Measurements from ENCODE around the gene TNNC1. TPM values are rescaled to one million over a fixed set of nuclear protein-coding genes. Genes with fewer than 3 reads are reported as not detected.

Gene TNNC1
- total RNA-seq, 1 donor from 2014 or later, result not detected

DNA sequence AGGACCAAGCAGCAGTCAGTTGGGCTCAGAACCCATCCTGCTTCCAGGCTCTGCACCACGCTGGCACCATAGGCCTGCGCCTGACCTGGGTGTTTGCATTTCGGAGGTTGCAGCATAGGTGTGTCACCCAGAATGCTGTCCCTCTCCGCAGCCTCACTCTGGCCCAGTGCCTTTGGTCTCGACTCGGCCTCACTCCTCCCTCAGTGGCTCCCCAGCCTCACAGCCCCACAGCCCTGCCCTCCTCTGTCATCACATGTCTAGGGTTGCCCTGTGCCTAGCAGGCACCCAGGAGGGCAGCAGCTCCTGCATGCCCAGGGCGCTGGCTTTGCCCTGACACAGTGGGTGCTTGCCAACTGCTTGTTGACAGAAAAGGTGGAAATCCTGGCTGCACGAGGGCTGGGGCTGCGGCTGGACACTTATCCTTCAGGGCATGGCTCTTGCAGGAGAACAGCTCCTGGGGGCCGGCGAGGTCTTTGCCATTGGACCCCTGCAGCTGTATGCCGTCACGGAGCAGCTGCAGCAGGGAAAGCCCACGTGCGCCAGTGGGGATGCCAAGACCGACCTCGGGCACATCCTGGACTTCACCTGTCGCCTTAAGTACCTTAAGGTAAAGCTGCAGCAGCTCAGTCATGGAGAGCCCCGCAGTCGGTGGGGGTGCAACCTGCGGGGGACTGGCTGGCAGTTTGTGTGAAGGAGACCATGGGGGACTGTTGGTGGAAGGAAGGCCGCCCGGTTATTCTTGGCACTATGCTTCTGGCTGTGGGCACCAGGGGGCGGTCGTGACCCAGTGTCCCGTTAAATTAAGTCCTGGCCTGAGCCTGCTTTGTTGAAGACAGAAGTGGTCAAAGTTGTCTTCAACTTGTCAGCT lies 17.8 kb upstream of the TNNC1 start:
- H3K36me3 Mint-ChIP-seq (ENCODE audit: low read depth), result peaks cover 4% of the 10 kb centered on the region
- DNase-seq (ENCODE audit: low read depth, low spot score), result peak; percentile 52

DNA sequence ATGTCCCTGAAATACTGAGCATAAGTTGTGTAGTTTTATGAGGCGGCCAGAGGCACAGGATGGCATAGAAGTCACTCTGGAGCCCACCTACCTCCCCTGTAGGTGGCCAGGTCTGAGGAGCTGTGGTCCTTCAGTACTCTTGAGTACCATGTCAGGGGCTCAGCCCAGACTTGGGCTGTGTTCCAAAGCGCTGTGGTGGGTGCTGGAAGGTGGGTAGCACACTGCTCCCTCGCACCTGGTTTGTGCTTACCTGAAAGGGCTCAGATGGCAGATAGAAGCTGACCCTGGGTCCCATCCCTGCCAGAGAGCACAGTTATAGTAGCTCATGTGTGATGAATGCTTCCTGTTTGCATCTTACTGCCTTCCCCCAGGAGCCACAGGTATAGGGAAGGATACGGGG lies 17.1 kb upstream of the TNNC1 start:
- H3K27me3 Mint-ChIP-seq (ENCODE audit: low read depth), result no peaks in the 10 kb centered on the region
- no peak overlapping the region for H3K27ac Mint-ChIP-seq (ENCODE audit: unreplicated experiment)
- H3K4me1 Mint-ChIP-seq, result no peaks in the 10 kb centered on the region
- DNase-seq (ENCODE audit: low read depth, low spot score), result no peak
- peaks cover 5% of the 10 kb centered on the region for H3K36me3 Mint-ChIP-seq (ENCODE audit: low read depth)
- TF ChIP-seq, protein P1, sequence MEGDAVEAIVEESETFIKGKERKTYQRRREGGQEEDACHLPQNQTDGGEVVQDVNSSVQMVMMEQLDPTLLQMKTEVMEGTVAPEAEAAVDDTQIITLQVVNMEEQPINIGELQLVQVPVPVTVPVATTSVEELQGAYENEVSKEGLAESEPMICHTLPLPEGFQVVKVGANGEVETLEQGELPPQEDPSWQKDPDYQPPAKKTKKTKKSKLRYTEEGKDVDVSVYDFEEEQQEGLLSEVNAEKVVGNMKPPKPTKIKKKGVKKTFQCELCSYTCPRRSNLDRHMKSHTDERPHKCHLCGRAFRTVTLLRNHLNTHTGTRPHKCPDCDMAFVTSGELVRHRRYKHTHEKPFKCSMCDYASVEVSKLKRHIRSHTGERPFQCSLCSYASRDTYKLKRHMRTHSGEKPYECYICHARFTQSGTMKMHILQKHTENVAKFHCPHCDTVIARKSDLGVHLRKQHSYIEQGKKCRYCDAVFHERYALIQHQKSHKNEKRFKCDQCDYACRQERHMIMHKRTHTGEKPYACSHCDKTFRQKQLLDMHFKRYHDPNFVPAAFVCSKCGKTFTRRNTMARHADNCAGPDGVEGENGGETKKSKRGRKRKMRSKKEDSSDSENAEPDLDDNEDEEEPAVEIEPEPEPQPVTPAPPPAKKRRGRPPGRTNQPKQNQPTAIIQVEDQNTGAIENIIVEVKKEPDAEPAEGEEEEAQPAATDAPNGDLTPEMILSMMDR (conservative IDR thresholded peaks at IDR 0.05), result no peak
- no peak overlapping the region for H3K4me3 Mint-ChIP-seq
- H3K9me3 Mint-ChIP-seq, result no peaks in the 10 kb centered on the region

More for the DNA sequence above, 17.8 kb upstream of the TNNC1 start:
- no peaks in the 10 kb centered on the region for H3K4me1 Mint-ChIP-seq
- no peak overlapping the region for H3K4me3 Mint-ChIP-seq
- H3K9me3 Mint-ChIP-seq, result no peaks in the 10 kb centered on the region
- TF ChIP-seq, protein P1 (conservative IDR thresholded peaks at IDR 0.05), result peak; percentile 64
- H3K27ac Mint-ChIP-seq (ENCODE audit: unreplicated experiment), result no peak overlapping the region
- no peaks in the 10 kb centered on the region for H3K27me3 Mint-ChIP-seq (ENCODE audit: low read depth)

DNA sequence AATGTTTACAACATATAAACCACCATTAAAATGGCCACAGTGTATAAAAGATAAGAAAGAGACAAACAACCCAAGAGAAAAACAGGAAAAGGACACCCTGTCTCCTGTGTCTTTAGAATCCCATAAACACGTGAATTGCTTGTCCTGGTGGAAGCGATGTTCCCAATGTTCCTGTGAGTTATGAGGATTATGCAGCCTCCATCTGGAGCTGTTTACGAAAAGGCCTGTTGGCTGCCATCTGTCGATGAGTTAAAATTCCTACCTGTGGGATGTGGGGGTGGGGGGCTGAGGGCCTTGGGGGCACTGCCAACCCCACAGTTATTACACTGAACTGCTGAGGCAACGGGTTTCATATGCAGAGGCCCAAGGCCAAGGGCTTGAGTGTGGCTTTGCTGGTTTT lies 15.2 kb upstream of the TNNC1 start:
- TF ChIP-seq, protein P1 (conservative IDR thresholded peaks at IDR 0.05), result no peak
- H3K27ac Mint-ChIP-seq (ENCODE audit: unreplicated experiment), result peak overlapping the region; percentile 62
- no peaks in the 10 kb centered on the region for H3K27me3 Mint-ChIP-seq (ENCODE audit: low read depth)
- DNase-seq (ENCODE audit: low read depth, low spot score), result no peak
- no peaks in the 10 kb centered on the region for H3K9me3 Mint-ChIP-seq
- no peak overlapping the region for H3K4me3 Mint-ChIP-seq
- no peaks in the 10 kb centered on the region for H3K4me1 Mint-ChIP-seq
- peaks cover 5% of the 10 kb centered on the region for H3K36me3 Mint-ChIP-seq (ENCODE audit: low read depth)

DNA sequence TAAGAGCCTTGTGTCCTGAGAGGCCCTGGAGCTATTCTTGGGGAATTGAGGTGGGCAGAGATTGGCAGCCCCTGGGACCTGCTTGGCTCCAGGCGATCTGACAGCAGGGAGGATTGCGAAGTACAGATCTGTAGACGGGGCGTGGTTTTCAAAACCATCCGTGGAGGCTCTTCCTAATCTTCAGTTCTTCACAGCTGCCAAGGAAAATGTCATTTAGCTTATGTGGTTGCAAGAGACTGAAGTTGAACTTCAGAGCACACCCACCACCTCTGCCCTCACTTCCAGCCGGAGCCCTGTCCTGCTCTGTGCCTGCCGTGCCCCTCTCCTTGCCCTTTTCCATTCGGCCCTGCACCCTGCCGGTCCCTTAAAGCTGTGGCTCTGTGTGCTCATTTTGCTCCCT lies 14.5 kb upstream of the TNNC1 start:
- Mint-ChIP-seq H3K9me3 (no peaks in the 10 kb centered on the region), H3K27me3 (ENCODE audit: low read depth) (no peaks in the 10 kb centered on the region), H3K4me3 (no peak overlapping the region), H3K36me3 (ENCODE audit: low read depth) (peaks cover 4% of the 10 kb centered on the region), H3K27ac (ENCODE audit: unreplicated experiment) (no peak overlapping the region), H3K4me1 (no peaks in the 10 kb centered on the region)
- TF ChIP-seq, protein P1 (conservative IDR thresholded peaks at IDR 0.05), result no peak
- no peak for DNase-seq (ENCODE audit: low read depth, low spot score)

DNA sequence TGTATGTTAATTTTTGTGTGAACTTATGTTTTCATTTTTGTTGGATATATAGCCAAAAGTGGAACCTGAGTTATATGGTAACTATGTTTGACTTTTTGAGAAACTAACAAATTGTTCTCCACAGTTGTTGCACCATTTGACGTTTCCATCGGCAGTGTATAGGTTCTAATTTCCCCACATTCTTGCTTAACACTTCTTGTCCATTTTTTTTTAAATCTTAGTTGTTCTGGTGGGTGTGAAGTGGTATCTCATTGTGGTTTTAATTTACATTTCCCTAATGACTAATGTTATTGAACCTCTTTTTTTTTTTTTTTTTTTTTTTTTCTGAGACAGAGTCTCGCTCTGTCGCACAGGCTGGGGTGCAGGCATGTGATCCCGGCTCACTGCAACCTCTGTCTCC lies 9.6 kb upstream of the TNNC1 start:
- no peak overlapping the region for H3K27ac Mint-ChIP-seq (ENCODE audit: unreplicated experiment)
- no peak for DNase-seq (ENCODE audit: low read depth, low spot score)
- H3K4me1 Mint-ChIP-seq, result peaks cover under 1% of the 10 kb centered on the region
- no peak overlapping the region for H3K4me3 Mint-ChIP-seq
- no peaks in the 10 kb centered on the region for H3K27me3 Mint-ChIP-seq (ENCODE audit: low read depth)
- TF ChIP-seq, protein P1 (conservative IDR thresholded peaks at IDR 0.05), result no peak
- H3K36me3 Mint-ChIP-seq (ENCODE audit: low read depth), result peaks cover 14% of the 10 kb centered on the region
- no peaks in the 10 kb centered on the region for H3K9me3 Mint-ChIP-seq

Measured in neural crest cell (in vitro differentiated cells).